NCI-H187 treated with DMSO at 0.1 percent for 48 hours (cell line): ENCODE data around the gene MRTFA.
"Not testable (repeated sequence)": the region's sequence is repeated elsewhere in the genome, so short reads cannot be mapped to it uniquely, and the experiment has no call there.

Source experiments
- DNase-seq: peaks from one replicate; lab custom pipeline; 2025; lab: John Stamatoyannopoulos, UW

Gene MRTFA

GRCh38 chr22:40636380-40637182 is at the start of gene MRTFA:
TSS of gene MRTFA (minus strand) at chr22:40636719.
- DNase-seq = peak; percentile 79

- DNase-seq = no peak
Observed at GRCh38 chr22:40685406-40685805, 48.9 kb upstream of the MRTFA start.

- no peak for DNase-seq
Observed at GRCh38 chr22:40684728-40685127, 48.2 kb upstream of the MRTFA start.

- DNase-seq = no peak
Observed at GRCh38 chr22:40681451-40681850, 44.9 kb upstream of the MRTFA start.

- no peak for DNase-seq
Observed at GRCh38 chr22:40680819-40681183, 44.3 kb upstream of the MRTFA start.

- DNase-seq = no peak
Observed at GRCh38 chr22:40679964-40680818, 43.7 kb upstream of the MRTFA start.

- no peak for DNase-seq
Observed at GRCh38 chr22:40679249-40679963, 42.9 kb upstream of the MRTFA start, which contains the start of gene MCHR1. TSS of gene MCHR1 (plus strand) at chr22:40679484. CDS start at chr22:40679653, 169 bp downstream.

- no peak for DNase-seq
Observed at GRCh38 chr22:40678493-40679248, 42.2 kb upstream of the MRTFA start.

GRCh38 chr22:40676644-40677043 is 40.1 kb upstream of the MRTFA start:
- no peak for DNase-seq

- DNase-seq = not testable (repeated sequence)
Observed at GRCh38 chr22:40676166-40676565, 39.6 kb upstream of the MRTFA start.

- no peak for DNase-seq
Observed at GRCh38 chr22:40674274-40674673, 37.8 kb upstream of the MRTFA start.

- DNase-seq = no peak
Observed at GRCh38 chr22:40673017-40673416, 36.5 kb upstream of the MRTFA start.

GRCh38 chr22:40671796-40672360 is 35.4 kb upstream of the MRTFA start:
- DNase-seq = no peak

- no peak for DNase-seq
Observed at GRCh38 chr22:40671369-40671768, 34.9 kb upstream of the MRTFA start.

GRCh38 chr22:40670058-40670457 is 33.5 kb upstream of the MRTFA start:
- no peak for DNase-seq

GRCh38 chr22:40668611-40669411 is 32.3 kb upstream of the MRTFA start:
- DNase-seq = no peak

- no peak for DNase-seq
Observed at GRCh38 chr22:40666151-40666848, 29.8 kb upstream of the MRTFA start.

GRCh38 chr22:40665312-40665711 is 28.8 kb upstream of the MRTFA start:
- no peak for DNase-seq

GRCh38 chr22:40661671-40662070 is 25.2 kb upstream of the MRTFA start:
- DNase-seq = no peak

- DNase-seq = no peak
Observed at GRCh38 chr22:40660730-40661129, 24.2 kb upstream of the MRTFA start.
